ENCODE measurements around the gene BLMH.

Gene BLMH

GRCh38 chr17:30299000-30299399 is 7.3 kb upstream of the BLMH start:
- Histone ChIP-seq H2BK12ac (ENCODE audit: low read length) (no peak overlapping the region), H3K27ac (replicated peaks; ENCODE audit: low read length) (no peak overlapping the region), H2BK5ac (ENCODE audit: low read length) (no peak overlapping the region), H3K4me2 (ENCODE audit: insufficient read depth, low read length, poor library complexity, severe bottlenecking) (no peak overlapping the region), H2BK15ac (ENCODE audit: low read length) (no peak overlapping the region), H3K9me3 (replicated peaks in 1 of 2; ENCODE audit: control insufficient read depth in 2 of 2, insufficient read depth in 1 of 2, low read depth in 1 of 2, low read length in 2 of 2) (no peaks in the 10 kb centered on the region), H3K18ac (ENCODE audit: low read length) (no peak overlapping the region), H3K79me1 (ENCODE audit: low read depth, low read length) (no peaks in the 10 kb centered on the region), H3K4me1 (ENCODE audit: control insufficient read depth in 2 of 2, insufficient read depth in 1 of 2, low read depth in 1 of 2, low read length in 2 of 2) (no peaks in the 10 kb centered on the region), H3K4ac (ENCODE audit: low read length) (no peak overlapping the region), H4K8ac (ENCODE audit: low read depth, low read length) (no peak overlapping the region), H2BK120ac (ENCODE audit: low read depth, low read length) (no peak overlapping the region), H2AK5ac (ENCODE audit: low read depth, low read length) (no peak overlapping the region), H3K27me3 (ENCODE audit: control insufficient read depth in 3 of 3, insufficient read depth in 3 of 3, low read depth in 1 of 3, low read length in 3 of 3) (peaks cover 0 to 17% (median 2%) of the 10 kb centered on the region in 3 experiments), H3K36me3 (replicated peaks in 1 of 2; ENCODE audit: control insufficient read depth in 2 of 2, insufficient read depth in 2 of 2, low read length in 2 of 2) (no peaks in the 10 kb centered on the region), H4K91ac (ENCODE audit: low read depth, low read length, poor library complexity) (no peak overlapping the region), H2AFZ (ENCODE audit: low read length) (no peak overlapping the region), H3K9ac (ENCODE audit: low read depth, low read length, poor library complexity) (no peak overlapping the region), H3K14ac (ENCODE audit: low read length) (no peak overlapping the region), H3K4me3 (ENCODE audit: low read length in 2 of 2) (no peak overlapping the region), H3K23ac (ENCODE audit: low read depth, low read length, poor library complexity) (no peak overlapping the region)
- DNase-seq (ENCODE audit: low spot score): no peak
- WGBS, 2 donors (ENCODE audit: extremely low coverage in 2 of 2, insufficient read length in 2 of 2, insufficient replicate concordance in 1 of 2): no CpG with 5 or more reads among the region's 1 CpG

- no peak overlapping the region for H3K9ac ChIP-seq (ENCODE audit: low read depth, low read length, poor library complexity)
- H4K91ac ChIP-seq (ENCODE audit: low read depth, low read length, poor library complexity): no peak overlapping the region
- no peak for DNase-seq (ENCODE audit: low spot score)
- no CpG with 5 or more reads among the region's 4 CpGs for whole genome bisulfite sequencing, 2 donors (ENCODE audit: extremely low coverage in 2 of 2, insufficient read length in 2 of 2, insufficient replicate concordance in 1 of 2)
- no peak overlapping the region for H3K4me3 ChIP-seq (ENCODE audit: low read length in 2 of 2)
- peak overlapping the region; percentile 26 for H3K14ac ChIP-seq (ENCODE audit: low read length)
- no peak overlapping the region for H2BK120ac ChIP-seq (ENCODE audit: low read depth, low read length)
- H2BK5ac ChIP-seq (ENCODE audit: low read length): no peak overlapping the region
- H3K27ac ChIP-seq (replicated peaks; ENCODE audit: low read length): no peak overlapping the region
- no peak overlapping the region for H2BK12ac ChIP-seq (ENCODE audit: low read length)
- no peak overlapping the region for H3K4ac ChIP-seq (ENCODE audit: low read length)
- H3K9me3 ChIP-seq (replicated peaks in 1 of 2; ENCODE audit: control insufficient read depth in 2 of 2, insufficient read depth in 1 of 2, low read depth in 1 of 2, low read length in 2 of 2): no peaks in the 10 kb centered on the region
- no peak overlapping the region for H3K4me2 ChIP-seq (ENCODE audit: insufficient read depth, low read length, poor library complexity, severe bottlenecking)
- no peak overlapping the region for H2AK5ac ChIP-seq (ENCODE audit: low read depth, low read length)
- H3K36me3 ChIP-seq (replicated peaks in 1 of 2; ENCODE audit: control insufficient read depth in 2 of 2, insufficient read depth in 2 of 2, low read length in 2 of 2): no peaks in the 10 kb centered on the region
- H2BK15ac ChIP-seq (ENCODE audit: low read length): no peak overlapping the region
- peaks cover 0 to 28% (median 2%) of the 10 kb centered on the region in 3 experiments for H3K27me3 ChIP-seq (ENCODE audit: control insufficient read depth in 3 of 3, insufficient read depth in 3 of 3, low read depth in 1 of 3, low read length in 3 of 3)
- H3K79me1 ChIP-seq (ENCODE audit: low read depth, low read length): no peaks in the 10 kb centered on the region
- H3K4me1 ChIP-seq (ENCODE audit: control insufficient read depth in 2 of 2, insufficient read depth in 1 of 2, low read depth in 1 of 2, low read length in 2 of 2): no peaks in the 10 kb centered on the region
- H4K8ac ChIP-seq (ENCODE audit: low read depth, low read length): no peak overlapping the region
- no peak overlapping the region for H3K23ac ChIP-seq (ENCODE audit: low read depth, low read length, poor library complexity)
- no peak overlapping the region for H3K18ac ChIP-seq (ENCODE audit: low read length)
- no peak overlapping the region for H2AFZ ChIP-seq (ENCODE audit: low read length)
Measured at GRCh38 chr17:30297715-30298114, 6.0 kb upstream of the BLMH start.

- Histone ChIP-seq H3K18ac (ENCODE audit: low read length) (no peak overlapping the region), H2AK5ac (ENCODE audit: low read depth, low read length) (no peak overlapping the region), H3K27ac (replicated peaks; ENCODE audit: low read length) (no peak overlapping the region), H3K4ac (ENCODE audit: low read length) (no peak overlapping the region), H2BK120ac (ENCODE audit: low read depth, low read length) (no peak overlapping the region), H3K9ac (ENCODE audit: low read depth, low read length, poor library complexity) (no peak overlapping the region), H3K14ac (ENCODE audit: low read length) (no peak overlapping the region), H2BK15ac (ENCODE audit: low read length) (no peak overlapping the region), H2BK5ac (ENCODE audit: low read length) (no peak overlapping the region), H2BK12ac (ENCODE audit: low read length) (no peak overlapping the region), H3K9me3 (replicated peaks in 1 of 2; ENCODE audit: control insufficient read depth in 2 of 2, insufficient read depth in 1 of 2, low read depth in 1 of 2, low read length in 2 of 2) (no peaks in the 10 kb centered on the region), H3K4me3 (ENCODE audit: low read length in 2 of 2) (no peak overlapping the region), H4K8ac (ENCODE audit: low read depth, low read length) (no peak overlapping the region), H3K23ac (ENCODE audit: low read depth, low read length, poor library complexity) (no peak overlapping the region), H2AFZ (ENCODE audit: low read length) (no peak overlapping the region), H3K4me1 (ENCODE audit: control insufficient read depth in 2 of 2, insufficient read depth in 1 of 2, low read depth in 1 of 2, low read length in 2 of 2) (peaks cover 0 to 3% of the 10 kb centered on the region in 2 donors), H3K27me3 (ENCODE audit: control insufficient read depth in 3 of 3, insufficient read depth in 3 of 3, low read depth in 1 of 3, low read length in 3 of 3) (peaks cover 0 to 35% (median 2%) of the 10 kb centered on the region in 3 experiments), H4K91ac (ENCODE audit: low read depth, low read length, poor library complexity) (no peak overlapping the region), H3K4me2 (ENCODE audit: insufficient read depth, low read length, poor library complexity, severe bottlenecking) (no peak overlapping the region), H3K36me3 (replicated peaks in 1 of 2; ENCODE audit: control insufficient read depth in 2 of 2, insufficient read depth in 2 of 2, low read length in 2 of 2) (no peaks in the 10 kb centered on the region), H3K79me1 (ENCODE audit: low read depth, low read length) (no peaks in the 10 kb centered on the region)
- DNase-seq (ENCODE audit: low spot score): no peak
- no CpG with 5 or more reads among the region's 5 CpGs for WGBS, 2 donors (ENCODE audit: extremely low coverage in 2 of 2, insufficient read length in 2 of 2, insufficient replicate concordance in 1 of 2)
Measured at GRCh38 chr17:30296499-30297080, 4.8 kb upstream of the BLMH start.

GRCh38 chr17:30292286-30292858 is 628 bp upstream of the BLMH start:
- peaks cover 5 to 23% of the 10 kb centered on the region in 2 donors for H3K36me3 ChIP-seq (replicated peaks in 1 of 2; ENCODE audit: control insufficient read depth in 2 of 2, insufficient read depth in 2 of 2, low read length in 2 of 2)
- H3K23ac ChIP-seq (ENCODE audit: low read depth, low read length, poor library complexity): peak overlapping the region; percentile 83
- no peak overlapping the region for H2AK5ac ChIP-seq (ENCODE audit: low read depth, low read length)
- peak overlapping the region; percentile 41 for H2BK120ac ChIP-seq (ENCODE audit: low read depth, low read length)
- peak overlapping the region; percentile 79 for H3K4me2 ChIP-seq (ENCODE audit: insufficient read depth, low read length, poor library complexity, severe bottlenecking)
- no peak overlapping the region for H3K14ac ChIP-seq (ENCODE audit: low read length)
- no peak overlapping the region for H3K4ac ChIP-seq (ENCODE audit: low read length)
- peak; percentile 51 for DNase-seq (ENCODE audit: low spot score)
- H3K27ac ChIP-seq (replicated peaks; ENCODE audit: low read length): no peak overlapping the region
- H2BK12ac ChIP-seq (ENCODE audit: low read length): no peak overlapping the region
- no peak overlapping the region for H4K91ac ChIP-seq (ENCODE audit: low read depth, low read length, poor library complexity)
- no peak overlapping the region for H2BK5ac ChIP-seq (ENCODE audit: low read length)
- no peak overlapping the region for H4K8ac ChIP-seq (ENCODE audit: low read depth, low read length)
- WGBS, 2 donors (ENCODE audit: extremely low coverage in 2 of 2, insufficient read length in 2 of 2, insufficient replicate concordance in 1 of 2): no CpG with 5 or more reads among the region's 17 CpGs
- no peaks in the 10 kb centered on the region for H3K79me1 ChIP-seq (ENCODE audit: low read depth, low read length)
- H2AFZ ChIP-seq (ENCODE audit: low read length): peak overlapping the region; percentile 97
- peak overlapping the region; percentile 68 to 96 for H3K4me3 ChIP-seq (ENCODE audit: low read length in 2 of 2)
- peak overlapping the region; percentile 97 for H3K18ac ChIP-seq (ENCODE audit: low read length)
- H3K9me3 ChIP-seq (replicated peaks in 1 of 2; ENCODE audit: control insufficient read depth in 2 of 2, insufficient read depth in 1 of 2, low read depth in 1 of 2, low read length in 2 of 2): no peaks in the 10 kb centered on the region
- peak overlapping the region; percentile 83 for H2BK15ac ChIP-seq (ENCODE audit: low read length)
- H3K27me3 ChIP-seq (ENCODE audit: control insufficient read depth in 3 of 3, insufficient read depth in 3 of 3, low read depth in 1 of 3, low read length in 3 of 3): peaks cover 0 to 32% (median 0%) of the 10 kb centered on the region in 3 experiments
- peak overlapping the region; percentile 74 for H3K9ac ChIP-seq (ENCODE audit: low read depth, low read length, poor library complexity)
- H3K4me1 ChIP-seq (ENCODE audit: control insufficient read depth in 2 of 2, insufficient read depth in 1 of 2, low read depth in 1 of 2, low read length in 2 of 2): peaks cover 5% of the 10 kb centered on the region in 2 donors
